Esophagus muscularis mucosa (tissue), 4 donors: ENCODE data around the gene KIF5C. TPM values are rescaled to one million over a fixed set of nuclear protein-coding genes. Genes with fewer than 3 reads are reported as not detected.

Experiments used
- DNase-seq: peaks from one replicate; pipeline ENCODE4 v3.0.0-alpha.2; 2017; ENCODE audit errors: extremely low spot score
- H3K27ac ChIP-seq, 4 donors: fragments of 200-600 bp; sonication (generic); replicated peaks in 1 of 4; 1 replicate in 3 of 4; 2 replicates in 1 of 4; pipeline ENCODE4 v1.5.1; 2016 to 2019; ENCODE audit warnings: mild to moderate bottlenecking in 1 of 4
- H3K27me3 ChIP-seq, 4 donors: fragments of 200-600 bp; sonication (generic); one replicate each; pipeline versions ENCODE4 v1.5.1 to v1.6.0; 2016 to 2019
- H3K36me3 ChIP-seq, 4 donors: fragments of 200-600 bp; sonication (generic); one replicate each; pipeline ENCODE4 v1.5.1; 2016 to 2019
- H3K4me1 ChIP-seq, 4 donors: fragments of 200-600 bp; sonication (generic); one replicate each; pipeline ENCODE4 v1.5.1; 2016 to 2019
- H3K4me3 ChIP-seq, 4 donors: fragments of 200-600 bp; sonication (generic); 1 replicate in 2 of 4; 2 replicates in 2 of 4; pipeline ENCODE4 v1.5.1; 2016 to 2019; ENCODE audit warnings: mild to moderate bottlenecking in 4 of 4, moderate library complexity in 1 of 4
- H3K9me3 ChIP-seq, 4 donors: fragments of 200-600 bp; sonication (generic); 1 replicate in 3 of 4; 2 replicates in 1 of 4; pipeline ENCODE4 v1.5.1; 2016 to 2019
- CTCF ChIP-seq, 3 experiments: fragments of 200-600 bp in 2 of 3; fragments of 450-650 bp in 1 of 3; sonication (generic) in 2 of 3; IDR thresholded peaks; one replicate each; pipeline ENCODE4 v1.5.1; 2017 to 2019; ENCODE audit warnings: antibody characterized with exemption in 3 of 3, mild to moderate bottlenecking in 2 of 3, moderate library complexity in 1 of 3
- EP300 ChIP-seq: sonication (generic); formaldehyde crosslinking; IDR thresholded peaks from one replicate; pipeline ENCODE4 v1.6.1; 2017; ENCODE audit warnings: antibody characterized with exemption
- POLR2A ChIP-seq: fragments of 450-650 bp; IDR thresholded peaks from one replicate; pipeline ENCODE4 v1.6.1; 2017; ENCODE audit warnings: antibody characterized with exemption, moderate library complexity, mild to moderate bottlenecking, low read depth
- POLR2AphosphoS5 ChIP-seq, 2 donors: sonication (generic); formaldehyde crosslinking; IDR thresholded peaks; one replicate each; pipeline ENCODE4 v1.6.1; 2017; ENCODE audit warnings: antibody characterized with exemption in 2 of 2
- WGBS: methylation state at CpG from one replicate; pipeline ENCODE4 v1.1.5; 2018; 5-methylcytosine and 5-hydroxymethylcytosine counted together
- intact Hi-C: fragments of 100-400 bp; cut with DNase I; formaldehyde crosslinking; loops from one replicate; pipeline ENCODE4 v1.15.1; 2023
- total RNA-seq, 4 donors: library from RNA; depleted of rRNA; stranded (reverse); fragments of >200 nt; gene quantifications; one replicate each; pipeline versions ENCODE4 v1.1.0 to v1.2.1, GENCODE V29; 2016

KIF5C gene
- total RNA-seq, 4 donors from 2014 or later: 2.9 to 4.6 (median 3.2) TPM

GRCh38 chr2:148970385-148970784 lies 95.4 kb downstream of the KIF5C start:
- H3K9me3 ChIP-seq: no peaks in the 10 kb centered on the region
- H3K36me3 ChIP-seq: no peaks in the 10 kb centered on the region
- H3K4me1 ChIP-seq: peaks cover 0 to 17% (median 7%) of the 10 kb centered on the region in 4 donors
- 91% methylated on average over 2 of the region's 2 CpGs for WGBS
- no peak overlapping the region for H3K27ac ChIP-seq
- no peak overlapping the region for H3K4me3 ChIP-seq
- no peak for DNase-seq
- intact Hi-C loops: no loop called here
- no peaks in the 10 kb centered on the region for H3K27me3 ChIP-seq
- TF ChIP-seq EP300 (no peak), POLR2AphosphoS5 (IDR thresholded peaks at IDR 0.05) (no peak), POLR2A (no peak), CTCF (IDR thresholded peaks at IDR 0.05) (no peak)

- Histone ChIP-seq H3K4me1 (peaks cover 0 to 17% (median 7%) of the 10 kb centered on the region in 4 donors), H3K27me3 (no peaks in the 10 kb centered on the region), H3K36me3 (no peaks in the 10 kb centered on the region), H3K27ac (no peak overlapping the region), H3K4me3 (no peak overlapping the region), H3K9me3 (no peaks in the 10 kb centered on the region)
- intact Hi-C loops: no loop called here
- WGBS: 73% methylated on average over 3 of the region's 3 CpGs
- no peak for TF ChIP-seq POLR2AphosphoS5 (IDR thresholded peaks at IDR 0.05)
- TF ChIP-seq POLR2A: no peak
- no peak for TF ChIP-seq EP300
- no peak for TF ChIP-seq CTCF (IDR thresholded peaks at IDR 0.05)
- no peak for DNase-seq
These were observed 96.5 kb downstream of the KIF5C start for GRCh38 chr2:148971547-148971946.

- no peak overlapping the region for H3K4me3 ChIP-seq
- no peaks in the 10 kb centered on the region for H3K36me3 ChIP-seq
- DNase-seq: no peak
- no peaks in the 10 kb centered on the region for H3K9me3 ChIP-seq
- peaks cover 0 to 12% (median 0%) of the 10 kb centered on the region in 4 donors for H3K4me1 ChIP-seq
- TF ChIP-seq POLR2A (no peak), CTCF (IDR thresholded peaks at IDR 0.05) (no peak), EP300 (no peak), POLR2AphosphoS5 (IDR thresholded peaks at IDR 0.05) (no peak)
- no peak overlapping the region for H3K27ac ChIP-seq
- intact Hi-C loops: no loop called here
- H3K27me3 ChIP-seq: no peaks in the 10 kb centered on the region
These were observed 99.1 kb downstream of the KIF5C start for GRCh38 chr2:148974095-148974494.

- TF ChIP-seq POLR2A (no peak), POLR2AphosphoS5 (IDR thresholded peaks at IDR 0.05) (no peak), CTCF (IDR thresholded peaks at IDR 0.05) (no peak), EP300 (no peak)
- Histone ChIP-seq H3K4me3 (no peak overlapping the region), H3K4me1 (no peaks in the 10 kb centered on the region), H3K36me3 (no peaks in the 10 kb centered on the region), H3K27ac (no peak overlapping the region), H3K27me3 (no peaks in the 10 kb centered on the region), H3K9me3 (no peaks in the 10 kb centered on the region)
- WGBS: 71% methylated on average over 7 of the region's 7 CpGs
- intact Hi-C loops: no loop called here
- no peak for DNase-seq
These were observed 103.1 kb downstream of the KIF5C start for GRCh38 chr2:148978026-148978685.

- TF ChIP-seq POLR2A: no peak
- TF ChIP-seq POLR2AphosphoS5 (IDR thresholded peaks at IDR 0.05): no peak
- no peak for TF ChIP-seq EP300
- TF ChIP-seq CTCF (IDR thresholded peaks at IDR 0.05): no peak
- intact Hi-C loops: no loop called here
- Histone ChIP-seq H3K27me3 (no peaks in the 10 kb centered on the region), H3K4me1 (no peaks in the 10 kb centered on the region), H3K36me3 (no peaks in the 10 kb centered on the region), H3K27ac (no peak overlapping the region), H3K9me3 (no peaks in the 10 kb centered on the region), H3K4me3 (no peak overlapping the region)
- 49% methylated on average over 2 of the region's 2 CpGs for WGBS
- DNase-seq: no peak
These were observed 103.7 kb downstream of the KIF5C start for GRCh38 chr2:148978706-148979105.
